K562 (cell line): ENCODE measurements around the gene SCAMP1. TPM values are rescaled to one million over a fixed set of nuclear protein-coding genes. Genes with fewer than 3 reads are reported as not detected.

Experiments
- ATAC-seq: fragments of 200-7000 bp; cut with Tn5 transposase; 3 replicates; pipeline ENCODE4 v1.9.1; 2020; ENCODE audit warnings: moderate library complexity
- BruUV-seq: library from RNA; stranded (reverse); fragments of 400-500 nt; replicated peaks from 2 replicates; lab custom pipeline; 2021; lab: Mats Ljungman, UMichigan
- CTCF ChIA-PET: fragments of 300-600 bp; formaldehyde crosslinking; extraction: SDS; loops from one replicate; lab custom pipeline; 2021; ENCODE audit warnings: low intra/inter-chr PET ratio; lab: Yijun Ruan, JAX
- POLR2A ChIA-PET: fragments of 300-600, 350-650 bp; sonication (Branson Sonifier 250); formaldehyde crosslinking; extraction: SDS; loops from one replicate; lab custom pipeline; 2021; ENCODE audit warnings: antibody characterized with exemption, inconsistent platforms; lab: Yijun Ruan, JAX
- DNase-seq, 4 experiments: peaks; one replicate each; pipeline versions ENCODE4 v3.0.0 to v3.0.0-alpha.2; 2011 to 2018; ENCODE audit warnings: low spot score in 3 of 4, mixed read lengths in 3 of 4; ENCODE audit errors: extremely low read depth in 1 of 4
- FAIRE-seq: peaks from 2 replicates; lab custom pipeline; 2011; peaks lifted over from hg19 to GRCh38; lab: Jason Lieb, UNC
- H2AFZ ChIP-seq: 2 replicates; pipeline ENCODE4 v1.6.0; 2011; ENCODE audit warnings: low read depth, low read length, control low read depth, inconsistent platforms
- H3K27ac ChIP-seq: fragments of 200-600 bp; 3 replicates; pipeline ENCODE4 v1.8.0; 2011; ENCODE audit warnings: low read depth, mild to moderate bottlenecking, control low read depth, inconsistent platforms, low read length, moderate library complexity, mixed read lengths; ENCODE audit errors: extremely low read depth
- H3K27me3 ChIP-seq, 2 experiments: fragments of 300-600 bp in 1 of 2; 2 replicates in 1 of 2; 3 replicates in 1 of 2; pipeline versions ENCODE4 v1.6.0 to v1.8.0; 2011; ENCODE audit warnings: inconsistent platforms in 2 of 2, low read length in 2 of 2, mild to moderate bottlenecking in 1 of 2, mixed read lengths in 1 of 2, moderate library complexity in 1 of 2; ENCODE audit not compliant: control insufficient read depth in 2 of 2, insufficient read depth in 2 of 2
- H3K36me3 ChIP-seq: fragments of 300-600 bp; 3 replicates; pipeline ENCODE4 v1.8.0; 2011; ENCODE audit warnings: mild to moderate bottlenecking, low read length, inconsistent platforms; ENCODE audit not compliant: control insufficient read depth, insufficient read depth
- H3K4me1 ChIP-seq, 2 experiments: fragments of 200-600 bp in 1 of 2; replicated peaks in 1 of 2; 2 replicates in 1 of 2; 3 replicates in 1 of 2; pipeline versions ENCODE4 v1.5.1 to v1.8.0; 2011; ENCODE audit warnings: inconsistent platforms in 2 of 2, low read length in 2 of 2, mild to moderate bottlenecking in 1 of 2, mixed read lengths in 1 of 2, moderate library complexity in 1 of 2; ENCODE audit not compliant: control insufficient read depth in 2 of 2, insufficient read depth in 2 of 2
- H3K4me2 ChIP-seq: 2 replicates; pipeline ENCODE4 v1.6.1; 2011; ENCODE audit warnings: low read length, control low read depth, inconsistent platforms, mixed read lengths; ENCODE audit not compliant: insufficient read depth
- H3K4me3 ChIP-seq: fragments of 200-600 bp; sonication (generic), shearing (Covaris generic); 2 replicates; pipeline ENCODE4 v1.5.1; 2016; ENCODE audit warnings: control low read depth, inconsistent platforms
- H3K79me2 ChIP-seq: fragments of 200-600 bp; 3 replicates; pipeline ENCODE4 v1.8.0; 2011; ENCODE audit warnings: low read length, inconsistent platforms; ENCODE audit not compliant: control insufficient read depth, insufficient read depth
- H3K9ac ChIP-seq, 2 experiments: 2 replicates each; pipeline versions ENCODE4 v1.6.0 to v1.6.1; 2011; ENCODE audit warnings: low read depth in 2 of 2, low read length in 2 of 2, control low read depth in 1 of 2, inconsistent platforms in 1 of 2, mild to moderate bottlenecking in 1 of 2, mixed read lengths in 1 of 2; ENCODE audit not compliant: insufficient read depth in 1 of 2
- H3K9me1 ChIP-seq: one replicate; pipeline ENCODE4 v1.6.0; 2011; ENCODE audit warnings: inconsistent platforms, mild to moderate bottlenecking, low read length, moderate library complexity; ENCODE audit not compliant: control insufficient read depth, insufficient read depth
- H3K9me3 ChIP-seq: replicated peaks from 2 replicates; pipeline ENCODE4 v1.5.1; 2011; ENCODE audit warnings: low read depth, low read length, inconsistent platforms; ENCODE audit not compliant: control insufficient read depth, insufficient read depth
- H4K20me1 ChIP-seq: replicated peaks from 2 replicates; pipeline ENCODE4 v1.6.1; 2011; ENCODE audit warnings: low read length, inconsistent platforms, mixed read lengths; ENCODE audit not compliant: control insufficient read depth, insufficient read depth
- IRF9 ChIP-seq: fragments of 450-650 bp; IDR thresholded peaks from 2 replicates; pipeline ENCODE4 v1.6.1; 2016; ENCODE audit warnings: missing biosample characterization, missing genetic modification characterization
- JUNB ChIP-seq: fragments of 450-650 bp; formaldehyde crosslinking; conservative IDR thresholded peaks from 2 replicates; pipeline ENCODE4 v1.4.0; 2020; ENCODE audit warnings: mild to moderate bottlenecking
- KAT2B ChIP-seq: IDR thresholded peaks from one replicate; pipeline ENCODE4 v1.6.1; 2012; ENCODE audit warnings: low read depth, mild to moderate bottlenecking, control low read depth, inconsistent platforms, low read length, moderate library complexity
- MXD1 ChIP-seq: fragments of 250-450 bp; sonication (Bioruptor Pico); IDR thresholded peaks from 2 replicates; pipeline ENCODE4 v1.8.0; 2021; ENCODE audit warnings: borderline replicate concordance, mild to moderate bottlenecking, moderate library complexity; ENCODE audit not compliant: poor library complexity, severe bottlenecking
- POLR3A ChIP-seq: IDR thresholded peaks from 2 replicates; pipeline ENCODE4 v1.6.1; 2011; ENCODE audit warnings: borderline replicate concordance, mild to moderate bottlenecking, moderate library complexity; ENCODE audit not compliant: insufficient read length, insufficient read depth; ENCODE audit errors: extremely low read depth
- THRAP3 ChIP-seq: fragments of 450-650 bp; IDR thresholded peaks from 2 replicates; pipeline ENCODE4 v1.6.1; 2016; ENCODE audit warnings: mild to moderate bottlenecking, inconsistent platforms, borderline replicate concordance
- TRIM28 ChIP-seq: fragments of 450-650 bp; IDR thresholded peaks from 2 replicates; pipeline ENCODE4 v1.6.1; 2017
- ZNF140 ChIP-seq: fragments of 250-450 bp; sonication (Bioruptor Pico); IDR thresholded peaks from 2 replicates; pipeline ENCODE4 v1.8.0; 2021; ENCODE audit warnings: moderate library complexity, mild to moderate bottlenecking, inconsistent platforms
- ZNF584 ChIP-seq: fragments of 200-800 bp; sonication (Bioruptor generic); IDR thresholded peaks from 2 replicates; pipeline ENCODE4 v1.6.1; 2016; ENCODE audit warnings: low read depth, mild to moderate bottlenecking, missing genetic modification characterization, missing compliant biosample characterization
- WGBS: fragments of 100-300 bp; shearing (Covaris generic); methylation state at CpG from one replicate; pipeline ENCODE4 v1.1.6; 2016; ENCODE audit warnings: low coverage, mixed read lengths; ENCODE audit not compliant: insufficient coverage; ENCODE audit errors: missing lambda C conversion rate; 5-methylcytosine and 5-hydroxymethylcytosine counted together
- in situ Hi-C: fragments of 300-500 bp; cut with MboI; formaldehyde crosslinking; loops from 4 replicates; pipeline ENCODE4 v1.15.0; 2018; ENCODE audit warnings: inconsistent platforms, mixed read lengths
- intact Hi-C: fragments of 100-400 bp; cut with micrococcal nuclease; formaldehyde crosslinking; loops from 2 replicates; pipeline ENCODE4 v1.14.2; 2022
- polyA plus RNA-seq, 8 experiments: library from polyadenylated mRNA; depleted of rRNA in 4 of 8; stranded (reverse) in 5 of 8; unstranded in 3 of 8; fragments of >200 nt; fragmentation: Nextera tagmentation in 2 of 8; fragmentation: Illumina TruSeq in 1 of 8; extraction: Ambion mirVana in 2 of 8; extraction: Trizol in 1 of 8; gene quantifications; 2 replicates each; pipeline versions ENCODE4 v1.2.1 to v1.2.3, GENCODE V29; 2011 to 2014; ENCODE audit warnings: inconsistent platforms in 1 of 8, missing spikeins in 1 of 8
- total RNA-seq, 7 experiments: library from RNA; depleted of rRNA in 6 of 7; stranded (reverse); fragments of >200 nt in 6 of 7; fragmentation: Illumina TruSeq in 2 of 7; extraction: Trizol in 2 of 7; gene quantifications; 2 replicates each; pipeline versions ENCODE4 v1.2.1 to v1.2.3, GENCODE V29; 2011 to 2021; ENCODE audit warnings: low replicate concordance in 1 of 7
- TF ChIP-seq, protein P1 (sequence below): sonication (generic); formaldehyde crosslinking; IDR thresholded peaks from 2 replicates; pipeline ENCODE4 v1.8.1; 2023; ENCODE audit warnings: missing genetic modification reagents, mild to moderate bottlenecking, borderline replicate concordance

The SCAMP1 gene
- total and polyA plus RNA-seq, 9 of the 15 experiments (the other 6 are each of a cell fraction or from before 2014, with no cell fraction given), result 5.4 to 23.9 (median 13.8) TPM

DNA sequence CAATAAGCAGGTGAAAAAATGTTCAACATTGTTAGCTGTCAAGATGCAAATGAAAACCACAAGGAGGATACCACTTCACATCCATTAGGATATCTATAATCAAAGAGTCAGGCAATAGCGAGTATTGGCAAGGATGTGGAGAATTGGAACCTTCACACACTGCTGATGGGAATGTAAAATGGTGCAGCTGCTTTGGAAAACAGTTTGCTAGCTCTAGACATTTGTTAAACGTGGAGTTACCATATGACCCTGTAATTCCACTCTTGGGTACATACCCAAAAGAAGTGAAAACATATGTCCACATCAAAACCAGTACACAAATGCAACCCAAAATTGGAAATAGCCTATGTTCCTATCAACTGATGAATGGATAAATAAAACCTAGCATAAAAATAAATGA lies 37.4 kb downstream of the SCAMP1 start:
- no peaks in the 10 kb centered on the region for H3K27me3 ChIP-seq
- no peaks in the 10 kb centered on the region for H3K4me1 ChIP-seq
- no peak for ATAC-seq
- no peaks in the 10 kb centered on the region for H3K36me3 ChIP-seq
- ChIA-PET CTCF (no interaction called here), POLR2A (no interaction called here)
- H3K9ac ChIP-seq, result no peak overlapping the region
- intact Hi-C loops, result no loop called here
- WGBS, result 27% methylated on average over 2 of the region's 2 CpGs
- no peaks in the 10 kb centered on the region for H4K20me1 ChIP-seq
- H3K79me2 ChIP-seq, result no peaks in the 10 kb centered on the region; the same call in 2 of the 3 replicates
- H2AFZ ChIP-seq, result no peak overlapping the region
- TF ChIP-seq TRIM28, result no peak
- no peak for TF ChIP-seq IRF9
- H3K9me1 ChIP-seq, result no peaks in the 10 kb centered on the region
- H3K27ac ChIP-seq, result no peak overlapping the region
- no peaks in the 10 kb centered on the region for H3K9me3 ChIP-seq
- DNase-seq, result no peak
- no peak overlapping the region for H3K4me3 ChIP-seq
- BruUV-seq, result no TSS peak
- no peak for FAIRE-seq
- in situ Hi-C loops, result no loop called here
- no peak overlapping the region for H3K4me2 ChIP-seq

- Histone ChIP-seq H3K36me3 (no peaks in the 10 kb centered on the region), H3K27me3 (no peaks in the 10 kb centered on the region), H3K4me2 (no peak overlapping the region), H2AFZ (no peak overlapping the region), H3K4me1 (no peaks in the 10 kb centered on the region), H3K4me3 (no peak overlapping the region), H3K9me3 (no peaks in the 10 kb centered on the region), H4K20me1 (no peaks in the 10 kb centered on the region), H3K27ac (no peak overlapping the region), H3K9ac (no peak overlapping the region), H3K79me2 (no peaks in the 10 kb centered on the region; the same call in 2 of the 3 replicates), H3K9me1 (no peaks in the 10 kb centered on the region)
- no TSS peak for BruUV-seq
- no peak for FAIRE-seq
- ChIA-PET CTCF (no interaction called here), POLR2A (no interaction called here)
- intact Hi-C loops (no loop called here), in situ Hi-C loops (no loop called here)
- DNase-seq, result no peak
- no peak for ATAC-seq
- TF ChIP-seq ZNF584 (no peak), ZNF140 (no peak), THRAP3 (no peak), KAT2B (no peak), JUNB (CRISPR knock-in tag) (no peak), MXD1 (no peak), POLR3A (no peak)
- TF ChIP-seq, protein P1, sequence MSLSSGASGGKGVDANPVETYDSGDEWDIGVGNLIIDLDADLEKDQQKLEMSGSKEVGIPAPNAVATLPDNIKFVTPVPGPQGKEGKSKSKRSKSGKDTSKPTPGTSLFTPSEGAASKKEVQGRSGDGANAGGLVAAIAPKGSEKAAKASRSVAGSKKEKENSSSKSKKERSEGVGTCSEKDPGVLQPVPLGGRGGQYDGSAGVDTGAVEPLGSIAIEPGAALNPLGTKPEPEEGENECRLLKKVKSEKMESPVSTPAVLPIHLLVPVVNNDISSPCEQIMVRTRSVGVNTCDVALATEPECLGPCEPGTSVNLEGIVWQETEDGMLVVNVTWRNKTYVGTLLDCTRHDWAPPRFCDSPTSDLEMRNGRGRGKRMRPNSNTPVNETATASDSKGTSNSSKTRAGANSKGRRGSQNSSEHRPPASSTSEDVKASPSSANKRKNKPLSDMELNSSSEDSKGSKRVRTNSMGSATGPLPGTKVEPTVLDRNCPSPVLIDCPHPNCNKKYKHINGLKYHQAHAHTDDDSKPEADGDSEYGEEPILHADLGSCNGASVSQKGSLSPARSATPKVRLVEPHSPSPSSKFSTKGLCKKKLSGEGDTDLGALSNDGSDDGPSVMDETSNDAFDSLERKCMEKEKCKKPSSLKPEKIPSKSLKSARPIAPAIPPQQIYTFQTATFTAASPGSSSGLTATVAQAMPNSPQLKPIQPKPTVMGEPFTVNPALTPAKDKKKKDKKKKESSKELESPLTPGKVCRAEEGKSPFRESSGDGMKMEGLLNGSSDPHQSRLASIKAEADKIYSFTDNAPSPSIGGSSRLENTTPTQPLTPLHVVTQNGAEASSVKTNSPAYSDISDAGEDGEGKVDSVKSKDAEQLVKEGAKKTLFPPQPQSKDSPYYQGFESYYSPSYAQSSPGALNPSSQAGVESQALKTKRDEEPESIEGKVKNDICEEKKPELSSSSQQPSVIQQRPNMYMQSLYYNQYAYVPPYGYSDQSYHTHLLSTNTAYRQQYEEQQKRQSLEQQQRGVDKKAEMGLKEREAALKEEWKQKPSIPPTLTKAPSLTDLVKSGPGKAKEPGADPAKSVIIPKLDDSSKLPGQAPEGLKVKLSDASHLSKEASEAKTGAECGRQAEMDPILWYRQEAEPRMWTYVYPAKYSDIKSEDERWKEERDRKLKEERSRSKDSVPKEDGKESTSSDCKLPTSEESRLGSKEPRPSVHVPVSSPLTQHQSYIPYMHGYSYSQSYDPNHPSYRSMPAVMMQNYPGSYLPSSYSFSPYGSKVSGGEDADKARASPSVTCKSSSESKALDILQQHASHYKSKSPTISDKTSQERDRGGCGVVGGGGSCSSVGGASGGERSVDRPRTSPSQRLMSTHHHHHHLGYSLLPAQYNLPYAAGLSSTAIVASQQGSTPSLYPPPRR (CRISPR knock-in tag), result no peak
These were observed 38.7 kb downstream of the SCAMP1 start for GRCh38 chr5:78399116-78399515.
